K562 (cell line): ENCODE results near the gene GJC2. TPM values are rescaled to one million over a fixed set of nuclear protein-coding genes. Genes with fewer than 3 reads are reported as not detected.

Experiments used
- BHLHE40 ChIP-seq: IDR thresholded peaks from 2 replicates; pipeline ENCODE4 v1.6.1; 2011; ENCODE audit warnings: low read length, improper control_type of control experiment
- BRCA1 ChIP-seq, 2 experiments: fragments of 450-650 bp in 1 of 2; sonication (generic) in 1 of 2; formaldehyde crosslinking in 1 of 2; IDR thresholded peaks; 2 replicates each; pipeline versions ENCODE4 v1.5.0 to v1.6.1; 2017 to 2020; ENCODE audit warnings: mild to moderate bottlenecking in 1 of 2, missing genetic modification reagents in 1 of 2
- DACH1 ChIP-seq: fragments of 450-650 bp; IDR thresholded peaks from 2 replicates; pipeline ENCODE4 v1.6.1; 2018; ENCODE audit not compliant: partially characterized antibody
- DIDO1 ChIP-seq: fragments of 450-650 bp; IDR thresholded peaks from 2 replicates; pipeline ENCODE4 v1.6.1; 2016; ENCODE audit warnings: low read depth, missing biosample characterization, missing genetic modification characterization
- DNMT1 ChIP-seq: fragments of 450-650 bp; IDR thresholded peaks from 2 replicates; pipeline ENCODE4 v1.6.1; 2016; ENCODE audit warnings: antibody characterized with exemption, mild to moderate bottlenecking
- FOSL1 ChIP-seq: fragments of 200-800 bp; sonication (Bioruptor generic); conservative IDR thresholded peaks from 2 replicates; pipeline ENCODE4 v1.6.1; 2016; ENCODE audit warnings: missing genetic modification characterization, missing compliant biosample characterization
- FOXJ3 ChIP-seq: sonication (generic); formaldehyde crosslinking; IDR thresholded peaks from 2 replicates; pipeline ENCODE4 v1.4.0; 2020; ENCODE audit warnings: mild to moderate bottlenecking, missing genetic modification reagents
- GATAD2B ChIP-seq: fragments of 450-650 bp; IDR thresholded peaks from 2 replicates; pipeline ENCODE4 v1.6.1; 2017; ENCODE audit warnings: mild to moderate bottlenecking, borderline replicate concordance
- MAFG ChIP-seq: fragments of 450-650 bp; conservative IDR thresholded peaks from 2 replicates; pipeline ENCODE4 v1.6.1; 2016; ENCODE audit warnings: missing genetic modification characterization, missing compliant biosample characterization
- MTA3 ChIP-seq: fragments of 450-650 bp; formaldehyde crosslinking; IDR thresholded peaks from 2 replicates; pipeline ENCODE4 v1.6.1; 2017; ENCODE audit warnings: mild to moderate bottlenecking, borderline replicate concordance
- OTX1 ChIP-seq: fragments of 450-650 bp; formaldehyde crosslinking; IDR thresholded peaks from 2 replicates; pipeline ENCODE4 v1.4.0; 2022; ENCODE audit warnings: mild to moderate bottlenecking
- RUNX1 ChIP-seq: sonication (generic); IDR thresholded peaks from 2 replicates; pipeline ENCODE4 v1.6.1; 2016; ENCODE audit warnings: antibody characterized with exemption, low read depth
- SNRNP70 ChIP-seq: fragments of 200-400 bp; formaldehyde crosslinking; optimal IDR thresholded peaks from 2 replicates; pipeline ENCODE3; 2017; ENCODE audit warnings: low read depth, low read length
- TEAD1 ChIP-seq, 2 experiments: fragments of 450-650 bp in 1 of 2; sonication (generic) in 1 of 2; formaldehyde crosslinking; IDR thresholded peaks; 2 replicates each; pipeline versions ENCODE4 v1.4.0 to v1.8.0; 2020 to 2022; ENCODE audit warnings: mild to moderate bottlenecking in 2 of 2, missing genetic modification reagents in 1 of 2
- ZBTB17 ChIP-seq: fragments of 450-650 bp; formaldehyde crosslinking; IDR thresholded peaks from 2 replicates; pipeline ENCODE4 v1.4.0; 2020; ENCODE audit warnings: mild to moderate bottlenecking
- ZNF217 ChIP-seq: sonication (generic); formaldehyde crosslinking; IDR thresholded peaks from 2 replicates; pipeline ENCODE4 v1.8.0; 2022; ENCODE audit warnings: mild to moderate bottlenecking, missing genetic modification reagents
- ZNF384 ChIP-seq: IDR thresholded peaks from 2 replicates; pipeline ENCODE4 v1.6.1; 2012; ENCODE audit warnings: low read depth, low read length, improper control_type of control experiment
- ZNF408 ChIP-seq: fragments of 250-450 bp; sonication (Bioruptor Pico); IDR thresholded peaks from 2 replicates; pipeline ENCODE4 v1.4.0; 2020; ENCODE audit warnings: low read depth, mild to moderate bottlenecking, moderate library complexity
- ZNF696 ChIP-seq: fragments of 250-450 bp; sonication (Bioruptor Pico); conservative IDR thresholded peaks from 2 replicates; pipeline ENCODE4 v1.4.0; 2020; ENCODE audit warnings: mild to moderate bottlenecking, moderate library complexity
- ZNF717 ChIP-seq: fragments of 250-450 bp; sonication (Bioruptor Pico); IDR thresholded peaks from 2 replicates; pipeline ENCODE4 v1.5.0; 2021
- polyA plus RNA-seq, 8 experiments: library from polyadenylated mRNA; depleted of rRNA in 4 of 8; stranded (reverse) in 5 of 8; unstranded in 3 of 8; fragments of >200 nt; fragmentation: Nextera tagmentation in 2 of 8; fragmentation: Illumina TruSeq in 1 of 8; extraction: Ambion mirVana in 2 of 8; extraction: Trizol in 1 of 8; gene quantifications; 2 replicates each; pipeline versions ENCODE4 v1.2.1 to v1.2.3, GENCODE V29; 2011 to 2014; ENCODE audit warnings: inconsistent platforms in 1 of 8, missing spikeins in 1 of 8
- total RNA-seq, 7 experiments: library from RNA; depleted of rRNA in 6 of 7; stranded (reverse); fragments of >200 nt in 6 of 7; fragmentation: Illumina TruSeq in 2 of 7; extraction: Trizol in 2 of 7; gene quantifications; 2 replicates each; pipeline versions ENCODE4 v1.2.1 to v1.2.3, GENCODE V29; 2011 to 2021; ENCODE audit warnings: low replicate concordance in 1 of 7
- TF ChIP-seq, protein P1 (sequence below): fragments of 450-650 bp; IDR thresholded peaks from 2 replicates; pipeline ENCODE4 v1.6.1; 2014; ENCODE audit warnings: low read depth, mild to moderate bottlenecking, moderate library complexity, borderline replicate concordance
- TF ChIP-seq, protein P2 (sequence below): fragments of 250-450 bp; sonication (Bioruptor Pico); IDR thresholded peaks from 2 replicates; pipeline ENCODE4 v1.8.0; 2022; ENCODE audit warnings: moderate library complexity, mild to moderate bottlenecking, inconsistent platforms
- TF ChIP-seq, protein P3 (sequence below), 3 experiments: fragments of 200-800 bp in 1 of 3; sonication (Bioruptor generic) in 1 of 3; sonication (generic) in 1 of 3; formaldehyde crosslinking in 1 of 3; IDR thresholded peaks; 2 replicates each; pipeline versions ENCODE4 v1.6.1 to v1.8.0; 2016 to 2022; ENCODE audit warnings: mild to moderate bottlenecking in 2 of 3, missing compliant biosample characterization in 2 of 3, missing genetic modification characterization in 2 of 3, missing genetic modification reagents in 1 of 3
- TF ChIP-seq, protein P4 (sequence below): sonication (generic); formaldehyde crosslinking; IDR thresholded peaks from 2 replicates; pipeline ENCODE4 v1.8.0; 2022; ENCODE audit warnings: mild to moderate bottlenecking, missing genetic modification reagents

The GJC2 gene
- total and polyA plus RNA-seq, 9 of the 15 experiments (the other 6 are each of a cell fraction or from before 2014, with no cell fraction given): 0.03 to 0.62 (median 0.11) TPM; not detected in 2

DNA sequence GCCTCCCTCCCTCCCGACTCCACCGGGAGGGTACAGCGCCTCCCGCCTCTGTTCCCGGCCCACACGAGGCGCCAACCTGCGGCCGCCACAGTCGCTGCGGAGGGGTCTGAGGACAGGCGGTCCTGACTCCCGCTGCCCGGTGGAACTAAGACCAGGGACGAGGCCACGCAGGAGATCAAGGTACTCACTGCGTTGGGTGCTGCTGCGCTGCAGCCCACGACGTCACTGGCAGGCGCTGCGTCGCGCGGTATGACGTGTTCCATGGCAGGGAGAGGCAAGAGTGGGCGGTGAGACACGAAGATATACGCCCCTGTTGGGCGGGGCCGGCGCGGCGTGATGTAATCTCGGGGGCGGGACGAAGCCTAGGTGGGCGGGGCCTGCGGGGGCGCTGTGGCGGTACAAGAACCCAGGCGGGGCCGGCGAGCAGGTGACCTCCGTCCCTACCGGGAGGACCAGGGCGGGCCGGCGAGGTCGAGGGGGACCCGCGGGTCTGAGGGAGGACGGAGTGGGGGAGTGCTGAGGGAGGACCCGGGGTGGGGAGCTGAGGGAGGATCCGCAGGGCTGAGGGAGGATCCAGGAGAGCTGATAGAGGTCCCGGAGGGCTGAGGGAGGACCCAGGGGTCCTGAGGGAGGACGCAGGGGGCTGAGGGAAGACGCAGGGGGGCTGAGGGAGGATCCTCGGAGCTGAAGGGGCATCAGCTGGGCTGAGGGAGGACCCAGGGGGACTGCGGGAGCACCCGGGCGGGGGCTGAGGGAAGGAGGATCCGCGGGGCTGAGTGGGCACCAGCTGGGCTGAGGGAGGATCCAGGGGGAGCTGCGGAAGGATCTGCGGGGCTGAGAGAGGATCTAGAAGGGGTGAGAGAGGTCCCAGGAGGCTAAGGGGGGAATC is 40.4 kb upstream of the GJC2 start, which contains the start of gene MRPL55 (continued):
- TF ChIP-seq, protein P1, sequence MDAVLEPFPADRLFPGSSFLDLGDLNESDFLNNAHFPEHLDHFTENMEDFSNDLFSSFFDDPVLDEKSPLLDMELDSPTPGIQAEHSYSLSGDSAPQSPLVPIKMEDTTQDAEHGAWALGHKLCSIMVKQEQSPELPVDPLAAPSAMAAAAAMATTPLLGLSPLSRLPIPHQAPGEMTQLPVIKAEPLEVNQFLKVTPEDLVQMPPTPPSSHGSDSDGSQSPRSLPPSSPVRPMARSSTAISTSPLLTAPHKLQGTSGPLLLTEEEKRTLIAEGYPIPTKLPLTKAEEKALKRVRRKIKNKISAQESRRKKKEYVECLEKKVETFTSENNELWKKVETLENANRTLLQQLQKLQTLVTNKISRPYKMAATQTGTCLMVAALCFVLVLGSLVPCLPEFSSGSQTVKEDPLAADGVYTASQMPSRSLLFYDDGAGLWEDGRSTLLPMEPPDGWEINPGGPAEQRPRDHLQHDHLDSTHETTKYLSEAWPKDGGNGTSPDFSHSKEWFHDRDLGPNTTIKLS: peak; percentile 75
- TF ChIP-seq DACH1 (peak; percentile 64), BHLHE40 (peak; percentile 35; the same call in 1 of the 2 replicates), OTX1 (peak; percentile 22; the same call in 1 of the 2 replicates), BRCA1 (IDR thresholded peaks at IDR 0.05) (no peak), BRCA1 (CRISPR knock-in tag; IDR thresholded peaks at IDR 0.05) (peak; percentile 83; the same call in 1 of the 2 replicates), ZBTB17 (CRISPR knock-in tag) (no peak), SNRNP70 (no peak), DNMT1 (no peak), FOSL1 (tag) (no peak), DIDO1 (tag) (peak; percentile 96), ZNF408 (CRISPR knock-in tag) (no peak), MTA3 (peak; percentile 82; the same call in 1 of the 2 replicates), ZNF717 (CRISPR knock-in tag) (no peak), ZNF696 (CRISPR knock-in tag) (no peak), TEAD1 (CRISPR knock-in tag; IDR thresholded peaks at IDR 0.05) (no peak; a peak in 1 of 4 replicates), GATAD2B (no peak), ZNF384 (no peak; the same call in none of the 2 replicates), MAFG (tag) (no peak), FOXJ3 (CRISPR knock-in tag) (no peak), ZNF217 (CRISPR knock-in tag) (no peak), RUNX1 (no peak)
- TF ChIP-seq, protein P2, sequence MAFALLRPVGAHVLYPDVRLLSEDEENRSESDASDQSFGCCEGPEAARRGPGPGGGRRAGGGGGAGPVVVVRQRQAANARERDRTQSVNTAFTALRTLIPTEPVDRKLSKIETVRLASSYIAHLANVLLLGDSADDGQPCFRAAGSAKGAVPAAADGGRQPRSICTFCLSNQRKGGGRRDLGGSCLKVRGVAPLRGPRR (CRISPR knock-in tag): no peak
- TF ChIP-seq, protein P3, sequence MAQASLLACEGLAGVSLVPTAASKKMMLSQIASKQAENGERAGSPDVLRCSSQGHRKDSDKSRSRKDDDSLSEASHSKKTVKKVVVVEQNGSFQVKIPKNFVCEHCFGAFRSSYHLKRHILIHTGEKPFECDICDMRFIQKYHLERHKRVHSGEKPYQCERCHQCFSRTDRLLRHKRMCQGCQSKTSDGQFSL (CRISPR knock-in tag; IDR thresholded peaks at IDR 0.05): peak; percentile 60; the same call in 1 of the 2 replicates
- TF ChIP-seq, protein P3 (tag; IDR thresholded peaks at IDR 0.05): no peak
- TF ChIP-seq, protein P4, sequence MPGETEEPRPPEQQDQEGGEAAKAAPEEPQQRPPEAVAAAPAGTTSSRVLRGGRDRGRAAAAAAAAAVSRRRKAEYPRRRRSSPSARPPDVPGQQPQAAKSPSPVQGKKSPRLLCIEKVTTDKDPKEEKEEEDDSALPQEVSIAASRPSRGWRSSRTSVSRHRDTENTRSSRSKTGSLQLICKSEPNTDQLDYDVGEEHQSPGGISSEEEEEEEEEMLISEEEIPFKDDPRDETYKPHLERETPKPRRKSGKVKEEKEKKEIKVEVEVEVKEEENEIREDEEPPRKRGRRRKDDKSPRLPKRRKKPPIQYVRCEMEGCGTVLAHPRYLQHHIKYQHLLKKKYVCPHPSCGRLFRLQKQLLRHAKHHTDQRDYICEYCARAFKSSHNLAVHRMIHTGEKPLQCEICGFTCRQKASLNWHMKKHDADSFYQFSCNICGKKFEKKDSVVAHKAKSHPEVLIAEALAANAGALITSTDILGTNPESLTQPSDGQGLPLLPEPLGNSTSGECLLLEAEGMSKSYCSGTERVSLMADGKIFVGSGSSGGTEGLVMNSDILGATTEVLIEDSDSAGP: no peak
